Mammary epithelial cell (primary cell): ENCODE results near the gene OLFML1.

Experiments used
- EZH2 ChIP-seq: IDR thresholded peaks from 2 replicates; pipeline ENCODE4 v1.6.1; 2012; ENCODE audit warnings: low read length, inconsistent platforms, borderline replicate concordance
- TF ChIP-seq, protein P1 (sequence below), 2 donors: IDR thresholded peaks in 1 of 2; conservative IDR thresholded peaks in 1 of 2; 2 replicates each; pipeline ENCODE4 v1.5.1; 2011 to 2012; ENCODE audit warnings: inconsistent platforms in 2 of 2, low read length in 2 of 2, mild to moderate bottlenecking in 2 of 2, control low read depth in 1 of 2, low read depth in 1 of 2; ENCODE audit not compliant: insufficient read depth in 1 of 2; ENCODE audit errors: extremely low read depth in 1 of 2

DNA sequence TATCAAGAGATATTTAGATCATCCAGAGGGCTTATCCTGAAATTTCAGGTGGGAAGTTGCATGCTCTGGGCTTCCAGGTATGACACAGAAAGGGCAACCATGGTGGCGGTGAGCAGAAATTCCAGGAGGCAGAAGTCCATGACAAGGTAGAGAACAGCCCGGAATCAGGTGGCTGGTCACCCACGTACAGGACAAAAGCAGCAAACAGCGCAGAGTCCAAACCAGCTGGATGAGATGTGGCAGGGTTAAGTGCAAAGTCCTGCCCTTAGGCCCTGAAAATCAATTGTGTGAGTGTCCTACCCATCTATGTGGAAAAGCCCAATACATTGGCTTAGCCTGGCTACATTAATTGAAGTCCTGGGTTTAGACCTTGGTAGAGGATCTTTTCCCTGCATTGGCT lies 40.1 kb downstream of the OLFML1 start:
- TF ChIP-seq, protein P1, sequence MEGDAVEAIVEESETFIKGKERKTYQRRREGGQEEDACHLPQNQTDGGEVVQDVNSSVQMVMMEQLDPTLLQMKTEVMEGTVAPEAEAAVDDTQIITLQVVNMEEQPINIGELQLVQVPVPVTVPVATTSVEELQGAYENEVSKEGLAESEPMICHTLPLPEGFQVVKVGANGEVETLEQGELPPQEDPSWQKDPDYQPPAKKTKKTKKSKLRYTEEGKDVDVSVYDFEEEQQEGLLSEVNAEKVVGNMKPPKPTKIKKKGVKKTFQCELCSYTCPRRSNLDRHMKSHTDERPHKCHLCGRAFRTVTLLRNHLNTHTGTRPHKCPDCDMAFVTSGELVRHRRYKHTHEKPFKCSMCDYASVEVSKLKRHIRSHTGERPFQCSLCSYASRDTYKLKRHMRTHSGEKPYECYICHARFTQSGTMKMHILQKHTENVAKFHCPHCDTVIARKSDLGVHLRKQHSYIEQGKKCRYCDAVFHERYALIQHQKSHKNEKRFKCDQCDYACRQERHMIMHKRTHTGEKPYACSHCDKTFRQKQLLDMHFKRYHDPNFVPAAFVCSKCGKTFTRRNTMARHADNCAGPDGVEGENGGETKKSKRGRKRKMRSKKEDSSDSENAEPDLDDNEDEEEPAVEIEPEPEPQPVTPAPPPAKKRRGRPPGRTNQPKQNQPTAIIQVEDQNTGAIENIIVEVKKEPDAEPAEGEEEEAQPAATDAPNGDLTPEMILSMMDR (conservative IDR thresholded peaks at IDR 0.05 in 1 of 2, IDR thresholded peaks at IDR 0.05 in 1 of 2; ENCODE audit: extremely low read depth in 1 of 2, insufficient read depth in 1 of 2, low read depth in 1 of 2, low read length in 2 of 2) = no peak
- no peak for TF ChIP-seq EZH2
